SHP77 treated with DMSO at 0.1 percent for 48 hours (cell line): ENCODE results near the gene CAMK2B.

Experiments
- DNase-seq: peaks from one replicate; lab custom pipeline; 2025; lab: John Stamatoyannopoulos, UW

The CAMK2B gene

DNA sequence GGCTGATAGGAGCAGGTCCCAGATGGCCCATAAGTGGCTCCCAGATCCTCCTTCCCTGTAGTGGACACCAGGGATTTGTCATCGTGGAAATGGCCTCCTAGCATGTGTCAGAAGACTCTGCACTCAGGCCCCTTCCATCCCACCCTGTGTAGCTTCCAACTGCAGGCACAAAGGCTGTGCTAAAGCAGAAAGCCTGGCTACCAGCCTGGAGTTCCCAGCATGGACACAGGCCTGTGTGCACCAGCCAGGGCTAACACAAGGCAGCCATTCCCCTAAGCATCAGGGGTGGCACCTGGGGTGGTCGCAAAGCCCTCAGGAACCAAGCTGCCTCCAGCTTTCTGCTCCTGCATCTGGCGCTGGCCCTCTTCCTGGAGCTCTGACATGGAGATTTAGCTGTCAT lies 4.5 kb upstream of the CAMK2B start:
- no peak for DNase-seq

- DNase-seq: no peak
These were observed 3.7 kb upstream of the CAMK2B start for GRCh38 chr7:44329081-44329480.

- no peak for DNase-seq
These were observed 2.6 kb upstream of the CAMK2B start for GRCh38 chr7:44327981-44328380.

GRCh38 chr7:44326261-44327125 lies 1.1 kb upstream of the CAMK2B start:
- no peak for DNase-seq

DNA sequence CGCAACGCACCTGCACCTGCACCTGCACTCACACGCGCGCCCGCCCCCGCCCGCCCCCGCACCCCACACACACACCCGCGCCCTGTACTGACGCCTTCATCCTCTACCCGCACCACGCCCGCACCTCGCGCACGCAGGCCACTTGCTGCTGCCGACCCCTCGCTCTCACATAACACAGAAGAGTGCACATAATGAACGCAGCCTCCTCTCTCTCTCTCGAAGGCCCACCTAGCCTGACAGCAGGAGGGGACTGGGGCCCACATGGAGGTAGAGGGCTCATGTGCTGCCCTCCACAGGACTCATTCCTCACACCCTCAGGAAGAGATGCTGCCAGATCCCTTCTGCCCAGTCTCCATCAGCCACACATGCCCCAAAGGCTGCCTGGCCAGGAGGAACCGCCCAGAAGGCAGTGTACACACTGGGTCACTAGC lies 432 bp upstream of the CAMK2B start:
- DNase-seq: no peak

DNA sequence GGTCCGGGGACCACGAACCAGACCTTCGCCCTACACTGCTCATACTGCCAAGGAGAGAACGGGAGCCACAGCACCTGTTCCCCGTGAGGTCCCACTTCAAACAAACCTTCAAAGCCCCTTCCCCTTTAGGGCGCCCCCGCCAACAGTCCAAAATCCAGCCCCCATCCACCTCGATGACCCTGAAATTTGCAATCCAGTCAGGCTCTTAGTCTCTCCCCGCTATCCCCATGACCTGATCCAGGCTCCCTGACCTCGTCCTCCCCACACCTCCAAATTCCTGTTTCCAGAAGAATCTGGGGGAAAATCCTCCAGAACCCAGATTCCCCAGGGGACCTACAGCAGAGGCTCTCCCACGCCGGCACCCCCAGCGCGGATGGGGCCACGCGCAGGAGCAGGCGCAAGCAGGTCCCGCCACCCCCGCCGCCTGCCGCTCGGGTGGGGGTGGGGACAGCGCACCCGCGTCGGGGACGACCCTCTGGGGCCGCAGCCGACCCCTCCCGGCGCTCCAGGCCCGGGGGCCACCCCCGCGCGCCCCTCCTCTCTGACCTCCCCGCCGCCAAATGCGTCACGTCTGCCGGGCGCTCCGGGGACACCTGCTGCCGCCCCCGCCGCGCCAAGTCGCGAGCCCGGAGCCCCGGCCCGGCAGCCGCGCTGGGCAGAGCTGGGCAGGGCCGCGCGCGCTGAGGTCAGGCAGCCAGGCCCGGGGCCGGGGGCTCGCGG lies 753 bp downstream of the CAMK2B start:
- no peak for DNase-seq

DNA sequence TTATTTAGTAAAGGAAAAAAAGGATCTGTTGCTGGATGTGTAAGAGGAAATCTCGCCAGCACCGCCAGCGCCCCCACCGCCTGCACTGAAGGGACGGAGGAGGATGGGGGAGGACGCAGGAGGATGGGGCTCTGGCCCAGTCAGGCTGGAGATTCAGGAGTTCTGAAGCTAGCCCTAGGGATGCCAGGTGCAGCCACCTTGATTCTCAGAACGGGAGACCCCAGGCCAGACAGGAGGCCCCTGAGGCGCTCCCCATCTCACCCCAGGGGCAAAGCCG lies 1.3 kb downstream of the CAMK2B start:
- no peak for DNase-seq

GRCh38 chr7:44323381-44324203 lies 1.8 kb downstream of the CAMK2B start:
- DNase-seq: no peak

- no peak for DNase-seq
These were observed 2.6 kb downstream of the CAMK2B start for GRCh38 chr7:44322631-44323363.

DNA sequence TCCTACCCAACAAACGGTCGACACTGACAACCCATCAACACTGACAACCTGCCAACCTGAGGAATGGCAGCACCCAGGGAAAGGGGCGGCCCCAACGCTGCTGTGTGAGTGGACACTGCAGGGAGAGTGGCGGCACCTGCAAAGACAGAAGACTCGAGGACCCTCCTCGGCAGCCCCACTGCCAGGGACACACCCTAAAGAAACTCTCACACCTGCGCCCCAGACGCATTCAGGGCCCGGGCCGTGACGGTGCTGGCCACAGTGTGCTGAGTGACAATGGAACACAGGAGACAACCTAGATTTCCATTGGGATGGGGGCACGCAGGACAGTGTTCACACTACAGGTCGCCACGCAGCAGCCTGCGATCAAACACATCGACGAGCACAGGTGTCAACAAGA lies 3.6 kb downstream of the CAMK2B start:
- DNase-seq: no peak

- DNase-seq: no peak
These were observed 4.5 kb downstream of the CAMK2B start for GRCh38 chr7:44320794-44321371.

- no peak for DNase-seq
These were observed 5.3 kb downstream of the CAMK2B start for GRCh38 chr7:44320141-44320540.

DNA sequence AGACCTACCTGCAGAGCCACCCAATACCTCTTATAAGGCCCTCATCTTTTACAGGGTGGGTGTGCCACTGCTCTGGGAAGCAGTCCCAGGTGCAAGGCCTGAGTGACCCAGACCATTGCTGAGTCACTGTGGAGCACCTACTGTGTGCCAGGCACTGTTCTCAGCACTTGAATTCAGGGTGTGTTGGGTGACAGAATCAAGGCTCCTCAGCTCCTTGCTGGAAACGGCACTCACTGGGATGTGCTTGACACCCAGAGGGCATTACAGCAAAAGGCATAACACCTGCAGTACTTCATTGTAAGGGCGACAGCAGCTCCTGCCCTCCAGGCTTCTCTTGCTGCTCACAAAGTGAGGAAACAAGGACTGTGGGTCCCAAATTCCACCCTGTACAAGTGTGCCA lies 7.1 kb downstream of the CAMK2B start:
- no peak for DNase-seq

- no peak for DNase-seq
These were observed 10.0 kb downstream of the CAMK2B start for GRCh38 chr7:44315301-44315903.

- DNase-seq: no peak
These were observed 11.8 kb downstream of the CAMK2B start for GRCh38 chr7:44313621-44314031.

DNA sequence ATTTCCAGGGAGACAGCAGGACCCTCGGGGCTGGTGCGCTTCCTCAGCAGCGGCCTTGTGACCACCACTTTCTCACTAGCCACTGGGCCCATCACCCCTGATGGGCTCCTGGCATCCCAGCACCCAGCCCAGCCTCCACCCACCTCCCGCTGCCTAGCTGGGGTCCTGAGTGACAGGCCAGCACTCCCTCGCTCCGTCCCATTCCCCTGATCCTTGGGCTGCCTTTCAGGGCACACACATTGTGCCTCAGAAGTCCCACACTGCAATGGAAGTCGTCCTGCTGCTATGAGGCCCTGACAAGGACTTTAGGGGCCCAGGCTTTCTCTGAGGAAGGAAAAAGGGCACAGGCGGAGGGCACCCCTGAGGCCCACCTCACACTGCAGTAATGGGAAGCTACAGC lies 12.4 kb downstream of the CAMK2B start:
- no peak for DNase-seq

GRCh38 chr7:44311561-44312495 lies 13.6 kb downstream of the CAMK2B start:
- no peak for DNase-seq

DNA sequence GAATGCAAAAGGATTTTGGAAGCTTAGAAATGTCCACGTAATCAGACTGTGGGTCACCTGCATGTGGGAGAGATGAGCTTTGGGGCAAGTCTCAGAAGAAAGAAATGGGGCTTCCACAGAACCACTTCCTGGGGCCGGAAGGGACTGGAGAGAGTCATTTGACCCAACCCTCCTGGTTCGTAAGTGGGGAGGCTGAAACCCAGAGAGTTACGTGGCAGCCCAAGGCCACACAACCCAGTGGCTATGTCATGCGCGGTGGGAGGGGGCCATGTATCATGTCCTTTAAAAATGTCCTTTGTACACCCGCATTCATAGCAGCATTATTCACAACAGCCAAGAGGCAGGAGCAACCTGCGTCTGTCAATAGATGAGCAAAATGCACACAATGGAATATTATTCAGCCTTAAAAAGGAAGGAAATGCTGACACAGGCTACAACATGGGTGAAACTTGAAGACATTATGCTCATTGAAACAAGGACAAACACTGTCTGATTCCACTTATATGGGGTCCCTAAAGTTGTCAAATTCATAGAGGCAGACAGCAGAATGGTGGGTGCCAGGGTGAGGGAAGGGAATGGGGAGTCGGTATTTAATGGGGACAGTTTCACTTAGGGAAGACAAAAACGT lies 15.1 kb downstream of the CAMK2B start:
- DNase-seq: no peak

DNA sequence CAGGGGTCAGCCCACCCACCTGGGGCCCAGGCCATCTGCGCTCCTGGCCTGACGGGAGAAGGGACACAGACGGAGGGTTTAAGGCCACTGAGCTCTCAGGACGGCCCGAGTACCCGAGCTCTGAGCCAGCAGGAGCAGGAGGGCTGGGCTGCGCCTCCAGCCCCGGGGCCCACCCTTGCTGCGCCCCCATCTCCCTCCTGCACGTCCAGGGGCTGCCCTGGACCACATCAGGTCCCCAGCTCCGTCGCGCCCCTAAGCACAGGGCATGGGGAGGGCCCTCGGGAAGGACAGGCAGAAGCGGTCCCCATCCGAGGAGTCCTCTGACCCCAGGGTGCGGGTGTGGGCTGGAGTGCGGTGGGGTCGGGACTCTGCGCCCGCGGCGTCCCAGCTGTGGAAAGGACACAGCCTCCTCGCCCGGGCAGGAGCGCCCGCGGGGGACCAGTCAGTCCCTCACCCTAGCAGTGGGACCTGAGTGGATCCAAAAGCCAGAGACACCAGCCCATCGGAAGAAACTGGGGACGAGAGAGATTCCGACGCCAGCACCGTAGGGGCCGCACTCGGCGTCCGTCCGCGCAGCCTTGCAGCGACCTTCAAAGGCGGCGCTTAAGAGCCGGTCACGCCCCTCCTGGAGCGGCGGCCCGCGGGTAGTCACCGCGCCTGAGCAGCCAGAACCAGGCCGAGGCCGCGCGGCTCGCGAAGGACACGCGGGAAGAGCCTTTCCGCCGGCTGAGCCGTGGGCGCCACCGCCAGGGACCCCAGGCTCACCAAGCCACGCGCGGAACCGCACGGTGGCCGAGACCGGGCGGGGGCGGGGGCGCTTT lies 15.9 kb downstream of the CAMK2B start:
- no peak for DNase-seq
